Calu3 (cell line): ENCODE results near the gene TBCE. TPM values are rescaled to one million over a fixed set of nuclear protein-coding genes. Genes with fewer than 3 reads are reported as not detected.

Experiments used
- BruUV-seq: library from RNA; stranded (reverse); fragments of 400-500 nt; replicated peaks from 2 replicates; lab custom pipeline; 2021; lab: Mats Ljungman, UMichigan
- CTCF ChIA-PET: fragments of 300-600 bp; sonication (Branson Sonifier 250); formaldehyde crosslinking; loops from one replicate; lab custom pipeline; 2022; ENCODE audit warnings: antibody characterized with exemption; lab: Charles Lee
- DNase-seq: peaks from one replicate; pipeline ENCODE4 v3.0.0; 2022
- H3K27ac Mint-ChIP-seq: one replicate; pipeline ENCODE4 v1.8.0; 2022; ENCODE audit warnings: mixed read lengths; ENCODE audit not compliant: unreplicated experiment
- H3K27me3 Mint-ChIP-seq: one replicate; pipeline ENCODE4 v1.8.0; 2022; ENCODE audit warnings: mixed read lengths; ENCODE audit not compliant: unreplicated experiment
- H3K36me3 Mint-ChIP-seq: one replicate; pipeline ENCODE4 v1.8.0; 2022; ENCODE audit warnings: mild to moderate bottlenecking, moderate library complexity, mixed read lengths; ENCODE audit not compliant: insufficient read depth, unreplicated experiment
- H3K4me1 Mint-ChIP-seq: one replicate; pipeline ENCODE4 v1.8.0; 2022; ENCODE audit warnings: mild to moderate bottlenecking, low read depth, mixed read lengths; ENCODE audit not compliant: unreplicated experiment
- H3K4me3 Mint-ChIP-seq: one replicate; pipeline ENCODE4 v1.8.0; 2022; ENCODE audit warnings: mild to moderate bottlenecking, low read depth, moderate library complexity, mixed read lengths; ENCODE audit not compliant: unreplicated experiment
- H3K9me3 Mint-ChIP-seq: one replicate; pipeline ENCODE4 v1.8.0; 2022; ENCODE audit warnings: low read depth, mixed read lengths; ENCODE audit not compliant: unreplicated experiment
- CTCF ChIP-seq: fragments of 200-600 bp; IDR thresholded peaks from one replicate; pipeline ENCODE4 v1.8.0; 2022; ENCODE audit warnings: antibody characterized with exemption; ENCODE audit not compliant: unreplicated experiment
- intact Hi-C: fragments of 100-400 bp; cut with micrococcal nuclease; formaldehyde crosslinking; loops from one replicate; pipeline ENCODE4 v1.10.0; 2022; ENCODE audit not compliant: unreplicated experiment
- total RNA-seq: library from RNA; stranded (reverse); gene quantifications from 2 replicates; pipeline ENCODE4 v1.2.3, GENCODE V29; 2022

The TBCE gene
- total RNA-seq, 1 experiment from 2014 or later: 31.3 TPM

DNA sequence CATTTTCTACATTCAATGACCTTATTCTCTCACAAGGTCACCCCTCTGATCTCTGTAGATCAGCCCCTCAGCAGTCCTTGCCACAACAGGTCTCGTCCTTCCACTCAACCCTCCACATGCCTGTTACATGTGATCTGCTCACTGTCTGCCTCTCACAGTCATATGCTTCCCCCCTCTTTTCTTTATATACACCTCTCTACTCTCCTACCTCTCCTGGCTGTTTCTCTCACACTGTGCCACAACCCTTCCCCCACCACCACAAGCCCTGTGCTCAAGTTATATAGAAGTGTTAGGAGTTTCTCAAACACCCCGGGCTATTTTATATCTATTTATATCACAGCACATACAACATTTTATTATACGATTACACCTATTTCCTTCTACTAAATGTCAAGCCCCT, 124.4 kb downstream of the TBCE start:
- no peak for TF ChIP-seq CTCF
- DNase-seq: no peak
- CTCF ChIA-PET: no interaction called here

GRCh38 chr1:235494531-235494930, 127.3 kb downstream of the TBCE start:
- Mint-ChIP-seq H3K4me1 (no peaks in the 10 kb centered on the region), H3K9me3 (no peaks in the 10 kb centered on the region), H3K27me3 (no peaks in the 10 kb centered on the region), H3K4me3 (no peak overlapping the region), H3K27ac (no peak overlapping the region), H3K36me3 (peaks cover 15% of the 10 kb centered on the region)
- intact Hi-C loops: no loop called here
- no peak for TF ChIP-seq CTCF
- DNase-seq: no peak
- BruUV-seq: no TSS peak
- CTCF ChIA-PET: no interaction called here

More for the DNA sequence above, 124.4 kb downstream of the TBCE start:
- no peaks in the 10 kb centered on the region for H3K9me3 Mint-ChIP-seq
- peaks cover 15% of the 10 kb centered on the region for H3K36me3 Mint-ChIP-seq
- H3K27ac Mint-ChIP-seq: no peak overlapping the region
- H3K4me1 Mint-ChIP-seq: no peaks in the 10 kb centered on the region
- H3K4me3 Mint-ChIP-seq: no peak overlapping the region
- intact Hi-C loops: no loop called here
- no peaks in the 10 kb centered on the region for H3K27me3 Mint-ChIP-seq
- no TSS peak for BruUV-seq

DNA sequence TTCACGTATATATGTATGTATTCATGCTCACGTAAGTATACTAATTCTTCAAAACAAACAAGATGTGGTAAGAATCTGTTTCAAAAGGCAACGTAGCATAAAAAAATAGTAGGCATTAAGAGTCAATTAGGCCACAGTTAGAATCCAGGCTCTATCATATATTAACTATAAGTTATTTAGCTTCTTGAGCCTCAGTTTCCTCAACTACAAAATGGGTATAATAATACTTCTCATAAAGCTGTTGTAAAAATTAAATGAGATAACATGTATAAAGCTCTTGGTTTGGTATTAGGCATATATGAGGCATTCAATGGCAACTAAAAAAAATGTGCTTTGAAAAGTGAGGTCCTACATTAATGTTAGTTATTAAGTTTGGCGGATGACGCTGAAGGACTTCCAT, 127.8 kb downstream of the TBCE start:
- Mint-ChIP-seq H3K27ac (no peak overlapping the region), H3K4me3 (no peak overlapping the region), H3K4me1 (no peaks in the 10 kb centered on the region), H3K27me3 (no peaks in the 10 kb centered on the region), H3K9me3 (no peaks in the 10 kb centered on the region), H3K36me3 (peaks cover 15% of the 10 kb centered on the region)
- no peak for DNase-seq
- CTCF ChIA-PET: no interaction called here
- no TSS peak for BruUV-seq
- intact Hi-C loops: no loop called here
- TF ChIP-seq CTCF: no peak

GRCh38 chr1:235495551-235495950, 128.3 kb downstream of the TBCE start:
- TF ChIP-seq CTCF: no peak
- CTCF ChIA-PET: no interaction called here
- intact Hi-C loops: no loop called here
- H3K9me3 Mint-ChIP-seq: no peaks in the 10 kb centered on the region
- DNase-seq: no peak
- H3K27ac Mint-ChIP-seq: no peak overlapping the region
- BruUV-seq: no TSS peak
- peaks cover 3% of the 10 kb centered on the region for H3K4me1 Mint-ChIP-seq
- H3K36me3 Mint-ChIP-seq: peaks cover 15% of the 10 kb centered on the region
- no peaks in the 10 kb centered on the region for H3K27me3 Mint-ChIP-seq
- no peak overlapping the region for H3K4me3 Mint-ChIP-seq
